Astrocyte (in vitro differentiated cells and primary cell): ENCODE results near the gene ICOS. TPM values are rescaled to one million over a fixed set of nuclear protein-coding genes. Genes with fewer than 3 reads are reported as not detected.

Experiments used
- DNase-seq: peaks from one replicate; pipeline ENCODE4 v3.0.0-alpha.2; 2010; ENCODE audit warnings: low read depth
- FAIRE-seq: peaks from 2 replicates; lab custom pipeline; 2011; peaks lifted over from hg19 to GRCh38; lab: Jason Lieb, UNC
- H2AFZ ChIP-seq: 2 replicates; pipeline ENCODE4 v1.6.0; 2012; ENCODE audit warnings: low read depth, low read length, inconsistent platforms
- H3K27ac ChIP-seq: 2 replicates; pipeline ENCODE4 v1.5.1; 2011; ENCODE audit warnings: low read depth, low read length, inconsistent platforms
- H3K27me3 ChIP-seq: 2 replicates; pipeline ENCODE4 v1.6.0; 2011; ENCODE audit warnings: low read length, inconsistent platforms; ENCODE audit not compliant: insufficient read depth
- H3K36me3 ChIP-seq: 2 replicates; pipeline ENCODE4 v1.5.1; 2011; ENCODE audit warnings: low read length, inconsistent platforms; ENCODE audit not compliant: insufficient read depth
- H3K4me1 ChIP-seq: 2 replicates; pipeline ENCODE4 v1.5.1; 2011; ENCODE audit warnings: low read length, inconsistent platforms; ENCODE audit not compliant: insufficient read depth
- H3K4me2 ChIP-seq: 2 replicates; pipeline ENCODE4 v1.6.0; 2012; ENCODE audit warnings: low read length, inconsistent platforms
- H3K4me3 ChIP-seq: 2 replicates; pipeline ENCODE4 v1.5.1; 2011; ENCODE audit warnings: low read depth, mild to moderate bottlenecking, low read length, inconsistent platforms; ENCODE audit not compliant: insufficient read depth
- H3K79me2 ChIP-seq: 2 replicates; pipeline ENCODE4 v1.6.0; 2012; ENCODE audit warnings: mild to moderate bottlenecking, low read length, inconsistent platforms; ENCODE audit not compliant: insufficient read depth
- H3K9ac ChIP-seq: 2 replicates; pipeline ENCODE4 v1.6.0; 2012; ENCODE audit warnings: mild to moderate bottlenecking, low read length, inconsistent platforms
- H3K9me3 ChIP-seq: 2 replicates; pipeline ENCODE4 v1.5.1; 2012; ENCODE audit warnings: low read depth, mild to moderate bottlenecking, low read length, inconsistent platforms; ENCODE audit not compliant: insufficient read depth
- H4K20me1 ChIP-seq: 2 replicates; pipeline ENCODE4 v1.6.0; 2012; ENCODE audit warnings: low read length, inconsistent platforms; ENCODE audit not compliant: insufficient read depth
- H3K27ac Mint-ChIP-seq: one replicate; pipeline ENCODE4 v1.8.0; 2021; ENCODE audit warnings: mild to moderate bottlenecking, mixed read lengths; ENCODE audit not compliant: unreplicated experiment
- H3K27me3 Mint-ChIP-seq: one replicate; pipeline ENCODE4 v1.8.0; 2021; ENCODE audit warnings: low read depth, mixed read lengths; ENCODE audit not compliant: unreplicated experiment
- H3K36me3 Mint-ChIP-seq: one replicate; pipeline ENCODE4 v1.8.0; 2021; ENCODE audit warnings: low read depth, mixed read lengths; ENCODE audit not compliant: unreplicated experiment
- H3K4me1 Mint-ChIP-seq: one replicate; pipeline ENCODE4 v1.8.0; 2021; ENCODE audit warnings: low read depth, mixed read lengths; ENCODE audit not compliant: unreplicated experiment
- H3K4me3 Mint-ChIP-seq: one replicate; pipeline ENCODE4 v1.8.0; 2021; ENCODE audit warnings: mild to moderate bottlenecking, moderate library complexity, mixed read lengths; ENCODE audit not compliant: unreplicated experiment
- H3K9me3 Mint-ChIP-seq: one replicate; pipeline ENCODE4 v1.8.0; 2021; ENCODE audit warnings: mild to moderate bottlenecking, mixed read lengths; ENCODE audit not compliant: unreplicated experiment
- EZH2 ChIP-seq: IDR thresholded peaks from 2 replicates; pipeline ENCODE4 v1.6.1; 2012; ENCODE audit warnings: mild to moderate bottlenecking, low read length, inconsistent platforms; ENCODE audit not compliant: insufficient read depth
- total RNA-seq: library from RNA; stranded (reverse); gene quantifications from 2 replicates; pipeline ENCODE4 v1.2.1, GENCODE V29; 2021
- TF ChIP-seq, protein P1 (sequence below): IDR thresholded peaks from 2 replicates; pipeline ENCODE4 v1.5.1; 2011; ENCODE audit warnings: low read depth, mild to moderate bottlenecking, inconsistent platforms, low read length, moderate library complexity; ENCODE audit not compliant: insufficient read depth

The ICOS gene
- total RNA-seq, 1 donor from 2014 or later: not detected

GRCh38 chr2:203993011-203993410, 56.4 kb downstream of the ICOS start:
- Mint-ChIP-seq H3K9me3 (no peaks in the 10 kb centered on the region), H3K36me3 (no peaks in the 10 kb centered on the region), H3K27me3 (peaks cover 12% of the 10 kb centered on the region), H3K4me3 (no peak overlapping the region), H3K27ac (no peak overlapping the region), H3K4me1 (no peaks in the 10 kb centered on the region)
- Histone ChIP-seq H3K4me3 (no peak overlapping the region), H4K20me1 (no peaks in the 10 kb centered on the region), H3K4me1 (no peaks in the 10 kb centered on the region), H3K36me3 (no peaks in the 10 kb centered on the region), H2AFZ (no peak overlapping the region), H3K79me2 (no peaks in the 10 kb centered on the region), H3K9me3 (no peaks in the 10 kb centered on the region), H3K9ac (no peak overlapping the region), H3K4me2 (no peak overlapping the region), H3K27me3 (peaks cover 10% of the 10 kb centered on the region), H3K27ac (no peak overlapping the region)
- FAIRE-seq (no peak), DNase-seq (no peak)
- TF ChIP-seq, protein P1, sequence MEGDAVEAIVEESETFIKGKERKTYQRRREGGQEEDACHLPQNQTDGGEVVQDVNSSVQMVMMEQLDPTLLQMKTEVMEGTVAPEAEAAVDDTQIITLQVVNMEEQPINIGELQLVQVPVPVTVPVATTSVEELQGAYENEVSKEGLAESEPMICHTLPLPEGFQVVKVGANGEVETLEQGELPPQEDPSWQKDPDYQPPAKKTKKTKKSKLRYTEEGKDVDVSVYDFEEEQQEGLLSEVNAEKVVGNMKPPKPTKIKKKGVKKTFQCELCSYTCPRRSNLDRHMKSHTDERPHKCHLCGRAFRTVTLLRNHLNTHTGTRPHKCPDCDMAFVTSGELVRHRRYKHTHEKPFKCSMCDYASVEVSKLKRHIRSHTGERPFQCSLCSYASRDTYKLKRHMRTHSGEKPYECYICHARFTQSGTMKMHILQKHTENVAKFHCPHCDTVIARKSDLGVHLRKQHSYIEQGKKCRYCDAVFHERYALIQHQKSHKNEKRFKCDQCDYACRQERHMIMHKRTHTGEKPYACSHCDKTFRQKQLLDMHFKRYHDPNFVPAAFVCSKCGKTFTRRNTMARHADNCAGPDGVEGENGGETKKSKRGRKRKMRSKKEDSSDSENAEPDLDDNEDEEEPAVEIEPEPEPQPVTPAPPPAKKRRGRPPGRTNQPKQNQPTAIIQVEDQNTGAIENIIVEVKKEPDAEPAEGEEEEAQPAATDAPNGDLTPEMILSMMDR: no peak
- no peak for TF ChIP-seq EZH2

- peaks cover 4% of the 10 kb centered on the region for H3K4me1 Mint-ChIP-seq
- no peak overlapping the region for H3K9ac ChIP-seq
- H3K27ac Mint-ChIP-seq: no peak overlapping the region
- no peaks in the 10 kb centered on the region for H3K36me3 Mint-ChIP-seq
- DNase-seq: no peak
- no peaks in the 10 kb centered on the region for H3K9me3 Mint-ChIP-seq
- H3K27me3 Mint-ChIP-seq: peaks cover 12% of the 10 kb centered on the region
- H3K9me3 ChIP-seq: no peaks in the 10 kb centered on the region
- H3K79me2 ChIP-seq: no peaks in the 10 kb centered on the region
- no peaks in the 10 kb centered on the region for H4K20me1 ChIP-seq
- H3K36me3 ChIP-seq: no peaks in the 10 kb centered on the region
- H3K4me1 ChIP-seq: no peaks in the 10 kb centered on the region
- TF ChIP-seq, protein P1: no peak
- TF ChIP-seq EZH2: no peak
- H3K27ac ChIP-seq: no peak overlapping the region
- no peak overlapping the region for H3K4me3 Mint-ChIP-seq
- no peak overlapping the region for H3K4me3 ChIP-seq
- no peak overlapping the region for H3K4me2 ChIP-seq
- FAIRE-seq: no peak
- peaks cover 10% of the 10 kb centered on the region for H3K27me3 ChIP-seq
- H2AFZ ChIP-seq: no peak overlapping the region
These were observed 57.0 kb downstream of the ICOS start for GRCh38 chr2:203993560-203993959.

GRCh38 chr2:203994735-203995134, 58.2 kb downstream of the ICOS start:
- H3K4me3 ChIP-seq: no peak overlapping the region
- Mint-ChIP-seq H3K4me1 (peaks cover 6% of the 10 kb centered on the region), H3K27me3 (peaks cover 19% of the 10 kb centered on the region), H3K4me3 (no peak overlapping the region), H3K36me3 (no peaks in the 10 kb centered on the region), H3K27ac (no peak overlapping the region), H3K9me3 (no peaks in the 10 kb centered on the region)
- no peak overlapping the region for H3K9ac ChIP-seq
- FAIRE-seq (no peak), DNase-seq (no peak)
- H3K36me3 ChIP-seq: no peaks in the 10 kb centered on the region
- H3K79me2 ChIP-seq: no peaks in the 10 kb centered on the region
- H3K4me1 ChIP-seq: no peaks in the 10 kb centered on the region
- no peaks in the 10 kb centered on the region for H4K20me1 ChIP-seq
- H3K27ac ChIP-seq: no peak overlapping the region
- no peak overlapping the region for H2AFZ ChIP-seq
- H3K9me3 ChIP-seq: no peaks in the 10 kb centered on the region
- no peak overlapping the region for H3K4me2 ChIP-seq
- peaks cover 15% of the 10 kb centered on the region for H3K27me3 ChIP-seq
- TF ChIP-seq, protein P1: no peak
- no peak for TF ChIP-seq EZH2
